ENCODE measurements around the gene STX4. TPM values are rescaled to one million over a fixed set of nuclear protein-coding genes. Genes with fewer than 3 reads are reported as not detected.

The STX4 gene
- polyA plus RNA-seq, 1 experiment = 43.7 TPM

DNA sequence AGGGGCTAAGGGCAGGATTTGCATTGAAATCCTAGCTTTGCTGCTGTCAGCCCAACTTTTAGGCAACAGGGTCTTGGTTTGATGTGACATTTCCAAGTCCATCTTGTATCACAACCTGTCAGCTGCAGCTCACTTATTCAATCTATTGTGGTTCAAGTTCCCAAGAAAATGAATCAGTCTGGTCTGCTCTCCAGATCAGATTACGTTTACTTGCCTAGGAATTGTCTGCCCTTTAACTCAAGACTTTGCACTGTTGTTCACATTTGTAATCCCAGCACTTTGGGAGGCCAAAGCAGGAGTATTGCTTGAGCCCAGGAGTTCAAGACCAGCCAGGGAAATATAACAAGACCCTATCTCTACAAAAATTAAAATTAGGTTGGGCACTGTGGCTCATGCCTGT, 10.0 kb downstream of the STX4 start:
- POLR2A ChIA-PET = no interaction called here
- Histone ChIP-seq H3K4me3 (ENCODE audit: low read depth, low read length) (no peak overlapping the region), H3K9me3 (ENCODE audit: control insufficient read depth, insufficient read depth, low read length) (no peaks in the 10 kb centered on the region; the same call in 1 of the 2 replicates), H3K27me3 (ENCODE audit: control insufficient read depth, insufficient read depth, low read length) (no peaks in the 10 kb centered on the region), H3K27ac (ENCODE audit: low read depth, low read length) (no peak overlapping the region)
- no peak for TF ChIP-seq CTCF (IDR thresholded peaks at IDR 0.05; ENCODE audit: low read depth, low read length)
- no peak for DNase-seq (ENCODE audit: low read depth, low spot score)
- CTCF ChIA-PET = no interaction called here

- H3K9me3 ChIP-seq (ENCODE audit: control insufficient read depth, insufficient read depth, low read length) = no peaks in the 10 kb centered on the region; the same call in 1 of the 2 replicates
- ChIA-PET CTCF (no interaction called here), POLR2A (no interaction called here)
- DNase-seq (ENCODE audit: low read depth, low spot score) = no peak
- no peak overlapping the region for H3K4me3 ChIP-seq (ENCODE audit: low read depth, low read length)
- no peak for TF ChIP-seq CTCF (IDR thresholded peaks at IDR 0.05; ENCODE audit: low read depth, low read length)
- no peaks in the 10 kb centered on the region for H3K27me3 ChIP-seq (ENCODE audit: control insufficient read depth, insufficient read depth, low read length)
- no peak overlapping the region for H3K27ac ChIP-seq (ENCODE audit: low read depth, low read length)
These were observed 10.6 kb downstream of the STX4 start for GRCh38 chr16:31043898-31044481.

- TF ChIP-seq CTCF (IDR thresholded peaks at IDR 0.05; ENCODE audit: low read depth, low read length) = no peak
- Histone ChIP-seq H3K4me3 (ENCODE audit: low read depth, low read length) (no peak overlapping the region), H3K9me3 (ENCODE audit: control insufficient read depth, insufficient read depth, low read length) (no peaks in the 10 kb centered on the region), H3K27me3 (ENCODE audit: control insufficient read depth, insufficient read depth, low read length) (no peaks in the 10 kb centered on the region), H3K27ac (ENCODE audit: low read depth, low read length) (no peak overlapping the region)
- ChIA-PET CTCF (interaction anchor here (1.0 kb wide), 1 partner anchor 91 kb away, joined by 4 read pairs; no protein-coding TSS in a partner anchor), POLR2A (interaction anchor here (1.6 kb wide), 1 partner anchor 24 kb away, joined by 4 read pairs; the partner anchor contains the start of genes ZNF646 and ZNF668)
- DNase-seq (ENCODE audit: low read depth, low spot score) = no peak
These were observed 17.1 kb downstream of the STX4 start for GRCh38 chr16:31050280-31051030.

DNA sequence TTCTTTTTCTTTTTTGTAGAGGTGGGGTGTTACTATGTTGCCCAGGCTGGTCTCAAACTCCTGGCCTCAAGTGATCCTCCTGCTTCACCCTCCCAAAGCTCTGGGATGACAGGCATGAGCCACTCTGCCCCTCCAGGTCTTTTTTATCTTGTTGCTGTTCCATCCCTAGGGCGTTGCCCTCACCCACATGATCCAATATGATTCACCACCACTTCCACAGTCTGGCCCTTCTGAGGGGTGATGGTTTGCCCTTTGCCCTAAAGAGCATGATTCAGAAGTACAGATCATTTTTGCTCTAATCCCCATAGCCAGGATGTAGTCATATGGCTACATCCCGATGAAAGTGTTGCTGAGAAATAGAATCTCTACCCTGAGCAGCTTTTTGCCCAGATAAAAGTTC, 18.8 kb downstream of the STX4 start:
- peak; percentile 77 for DNase-seq (ENCODE audit: low read depth, low spot score)
- H3K9me3 ChIP-seq (ENCODE audit: control insufficient read depth, insufficient read depth, low read length) = no peaks in the 10 kb centered on the region
- ChIA-PET POLR2A (interaction anchor here (1.2 to 1.6 kb wide), 2 partner anchors 13 to 22 kb away, joined by 4 read pairs; partner anchors contain the start of genes ZNF646 and ZNF668), CTCF (no interaction called here)
- H3K4me3 ChIP-seq (ENCODE audit: low read depth, low read length) = no peak overlapping the region
- TF ChIP-seq CTCF (IDR thresholded peaks at IDR 0.05; ENCODE audit: low read depth, low read length) = no peak
- H3K27me3 ChIP-seq (ENCODE audit: control insufficient read depth, insufficient read depth, low read length) = no peaks in the 10 kb centered on the region
- peak overlapping the region; percentile 80 for H3K27ac ChIP-seq (ENCODE audit: low read depth, low read length)

DNA sequence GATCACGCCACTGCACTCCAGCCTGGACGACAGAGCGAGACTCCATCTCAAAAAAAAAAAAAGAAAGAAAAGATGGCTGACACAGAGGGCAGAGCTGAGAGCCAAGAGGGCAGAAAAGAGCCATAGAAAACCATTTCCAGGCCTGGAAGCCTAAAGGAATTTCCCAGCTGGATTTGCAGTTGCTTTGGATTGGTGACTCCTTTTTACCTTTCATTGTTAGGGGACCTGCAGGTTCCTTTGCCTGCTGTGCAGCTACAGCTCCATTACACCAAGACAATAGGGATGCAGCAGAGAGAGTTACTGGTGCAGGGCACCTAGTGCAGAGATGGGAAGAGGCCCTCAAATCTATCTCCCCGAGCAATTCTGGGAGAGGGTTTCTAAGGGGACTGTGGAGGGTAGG, 22.3 kb downstream of the STX4 start:
- CTCF ChIA-PET = no interaction called here
- no peak for DNase-seq (ENCODE audit: low read depth, low spot score)

More for the DNA sequence above, 22.3 kb downstream of the STX4 start:
- POLR2A ChIA-PET = interaction anchor here (0.6 to 2.5 kb wide), 2 partner anchors 10 to 416 kb away, joined by 4 to 13 read pairs; partner anchors contain the start of gene TGFB1I1
- Histone ChIP-seq H3K27me3 (ENCODE audit: control insufficient read depth, insufficient read depth, low read length) (no peaks in the 10 kb centered on the region), H3K27ac (ENCODE audit: low read depth, low read length) (no peak overlapping the region), H3K9me3 (ENCODE audit: control insufficient read depth, insufficient read depth, low read length) (no peaks in the 10 kb centered on the region), H3K4me3 (ENCODE audit: low read depth, low read length) (no peak overlapping the region)
- no peak for TF ChIP-seq CTCF (IDR thresholded peaks at IDR 0.05; ENCODE audit: low read depth, low read length)

Data from AG04450 (cell line).